Ishikawa (cell line): ENCODE data around the gene SKI.

Experiments
- MAX ChIP-seq: IDR thresholded peaks from 2 replicates; pipeline ENCODE4 v1.6.1; 2012
- TAF1 ChIP-seq: IDR thresholded peaks from 2 replicates; pipeline ENCODE4 v1.6.1; 2012; ENCODE audit warnings: low read depth, mild to moderate bottlenecking
- TCF12 ChIP-seq: IDR thresholded peaks from 2 replicates; pipeline ENCODE4 v1.6.1; 2012; ENCODE audit warnings: low read depth

GRCh38 chr1:2316451-2316961 is 88.4 kb downstream of the SKI start:
- no peak for TF ChIP-seq TAF1
- TF ChIP-seq MAX, result no peak
- TF ChIP-seq TCF12, result no peak
